Melanocyte of skin (primary cell): Measurements from ENCODE around the gene LRRC8A. TPM values are rescaled to one million over a fixed set of nuclear protein-coding genes. Genes with fewer than 3 reads are reported as not detected.

Source experiments
- total RNA-seq, 2 donors: library from RNA; depleted of rRNA; stranded (reverse); fragments of >200 nt; gene quantifications; 2 replicates each; pipeline ENCODE4 v1.2.3, GENCODE V29; 2012

Gene LRRC8A
- total RNA-seq = 10 to 100 TPM; 49.9 to 51.0 TPM

DNA sequence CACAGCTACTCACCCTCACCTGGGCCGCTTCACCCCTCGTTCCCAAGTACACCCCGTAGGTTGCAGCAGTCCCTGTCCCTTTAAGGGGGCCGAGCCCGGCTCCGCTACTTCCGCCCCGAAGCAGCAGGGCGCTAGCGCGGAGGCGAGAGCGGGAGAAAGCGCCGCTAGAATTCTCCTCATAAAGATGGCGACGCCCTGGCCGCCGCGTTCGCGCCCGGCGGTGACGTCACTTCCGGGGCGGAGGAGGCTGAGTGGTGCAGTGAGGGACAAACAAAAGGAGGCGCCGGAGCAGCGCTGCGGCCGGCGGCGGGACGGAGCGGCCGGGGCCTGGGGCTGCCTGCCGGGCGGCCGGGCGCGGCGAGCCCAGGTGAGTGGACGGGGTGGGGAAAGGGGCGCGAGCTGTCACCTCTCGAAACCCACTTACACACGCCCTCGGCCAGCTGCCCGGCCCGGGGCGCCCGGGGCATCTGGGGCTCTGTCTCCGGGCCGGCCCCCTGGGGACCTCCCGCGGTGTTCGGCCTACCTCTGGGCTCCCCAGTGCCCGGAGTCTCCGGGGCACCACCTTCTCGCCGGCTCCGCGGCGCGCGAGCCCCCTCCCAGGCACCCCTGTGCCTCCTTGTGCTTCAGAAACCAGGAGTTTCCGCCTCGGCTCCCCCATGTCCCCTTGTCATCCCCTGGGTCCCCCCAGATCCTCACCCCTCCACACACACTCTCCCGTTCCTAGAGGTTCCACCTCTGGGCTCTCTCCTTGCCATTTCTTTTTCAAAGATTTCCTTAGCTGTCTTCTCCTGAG is at the start of gene LRRC8A, which contains the start of gene KYAT1:
Gene LRRC8A (plus strand): TSS at position 250 of the 793 bp plus-strand sequence. CDS start 25,032 bp downstream, outside the sequence.
Gene KYAT1 (minus strand): TSS at position 67 of the 793 bp plus-strand sequence. CDS start 36,545 bp downstream, outside the sequence.

DNA sequence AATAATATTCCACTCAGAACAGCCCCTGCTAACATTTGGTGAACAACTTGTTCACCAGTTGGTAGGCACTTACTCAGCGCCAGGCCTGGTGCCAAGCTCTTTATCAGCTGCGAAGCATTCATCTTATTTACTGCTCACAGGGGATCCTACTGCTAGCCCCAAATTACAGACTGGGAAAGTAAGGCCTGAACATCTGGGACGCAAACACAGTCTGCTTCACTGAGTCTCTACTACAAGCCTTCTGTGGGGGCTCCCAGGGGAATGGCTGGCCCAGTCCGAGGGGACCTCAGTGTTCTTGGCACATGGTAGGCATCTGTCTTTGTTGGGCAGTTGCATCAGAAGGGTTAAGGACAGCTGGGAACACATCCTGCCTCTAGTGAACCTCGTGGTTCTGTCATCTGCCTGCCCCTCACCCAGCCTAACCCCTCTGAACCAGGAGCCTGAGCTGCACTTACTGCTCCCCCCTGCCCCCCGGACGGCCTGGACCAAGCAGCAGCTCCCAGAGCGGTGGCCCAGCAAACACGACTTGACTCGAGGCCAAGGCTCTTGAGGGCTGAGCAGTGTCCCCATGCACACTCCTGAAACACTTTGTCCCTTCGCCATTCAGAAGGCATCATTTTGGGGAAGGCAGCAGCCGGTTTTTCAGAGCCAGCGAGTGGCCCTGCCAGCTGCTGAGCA is 38.6 kb downstream of the LRRC8A start, which contains the start of gene PHYHD1:
Gene PHYHD1 (plus strand): TSS at position 602 of the 678 bp plus-strand sequence. CDS start 1,342 bp downstream, outside the sequence.

DNA sequence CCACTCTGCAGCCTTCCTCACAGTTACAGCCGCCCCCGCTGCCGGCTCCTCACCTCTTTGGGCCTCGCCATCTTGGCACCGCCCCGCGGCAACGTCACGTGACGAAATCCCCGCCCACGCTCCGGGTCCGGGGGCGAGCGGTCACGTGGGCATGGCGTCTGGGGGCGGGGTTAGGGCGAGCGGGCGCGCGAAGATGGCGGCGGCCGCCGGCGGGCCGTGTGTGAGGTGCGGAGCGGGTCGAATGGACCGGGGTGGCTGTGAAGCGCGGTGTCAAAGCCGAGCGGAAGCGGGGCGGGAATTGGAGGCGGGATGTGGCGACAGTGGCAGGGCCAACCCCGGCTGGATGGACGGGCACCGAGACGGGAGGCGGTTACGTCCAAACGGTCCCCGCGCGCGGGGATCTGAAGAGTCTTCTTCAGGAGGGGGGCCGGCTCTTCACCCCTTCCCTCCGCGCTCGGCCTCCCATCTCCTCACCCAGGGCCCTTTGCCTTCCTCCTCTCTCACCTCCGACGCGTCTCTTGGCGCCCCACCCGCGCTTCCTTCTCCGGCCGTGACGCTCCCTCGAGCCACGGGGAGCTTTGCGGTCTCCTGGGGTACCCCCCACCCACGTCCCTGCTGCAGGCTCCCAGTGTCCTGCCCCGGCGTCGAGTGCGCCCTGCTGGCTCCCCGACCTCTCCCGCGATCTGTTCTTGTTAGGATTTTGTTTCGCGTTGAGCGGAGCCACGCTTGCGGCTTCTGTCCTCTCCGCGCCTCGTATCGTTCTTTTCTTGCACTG is 65.8 kb downstream of the LRRC8A start, which contains the start of the genes DOLK and NUP188:
Gene DOLK (minus strand): TSS at position 77 of the 775 bp plus-strand sequence. CDS start 300 bp downstream, outside the sequence.
Gene NUP188 (plus strand): TSS at position 173 of the 775 bp plus-strand sequence. CDS start 21 bp downstream, at position 194.

Other genes with a start within 250 kb of the LRRC8A start
- gene DYNC2I2, start 225.3 kb upstream of the LRRC8A start, total RNA-seq = 100 to 1,000 TPM in 1 of 2 donors, 10 to 100 TPM in 1; 55.1 to 102 TPM
- 100 to 1,000 TPM; 220 to 385 TPM for gene SET, start 192.9 kb upstream of the LRRC8A start, total RNA-seq
- gene PKN3, start 179.6 kb upstream of the LRRC8A start, total RNA-seq = 10 to 100 TPM in 1 of 2 donors, 1 to 10 TPM in 1; 5.2 to 11.7 TPM
- gene ZDHHC12, start 158.0 kb upstream of the LRRC8A start, total RNA-seq = 10 to 100 TPM; 36.5 to 69.6 TPM
- 10 to 100 TPM; 14.0 to 19.3 TPM for gene ZER1, start 110.2 kb upstream of the LRRC8A start, total RNA-seq
- 10 to 100 TPM; 11.0 TPM for gene TBC1D13, start 94.9 kb upstream of the LRRC8A start, total RNA-seq
- gene ENDOG, start 63.6 kb upstream of the LRRC8A start, total RNA-seq = 10 to 100 TPM; 21.7 to 25.6 TPM
- gene SPOUT1, start 52.3 kb upstream of the LRRC8A start, total RNA-seq = 10 to 100 TPM; 15.8 to 23.0 TPM
- 10 to 100 TPM in 1 of 2 donors, 1 to 10 TPM in 1; 7.2 to 12.3 TPM for gene KYAT1, start 183 bp upstream of the LRRC8A start, total RNA-seq
- gene PHYHD1, start 38.8 kb downstream of the LRRC8A start, total RNA-seq = 1 to 10 TPM; 1.3 to 4.5 TPM
- gene DOLK, start 65.5 kb downstream of the LRRC8A start, total RNA-seq = 10 to 100 TPM; 34.1 to 37.3 TPM
- gene NUP188, start 65.6 kb downstream of the LRRC8A start, total RNA-seq = 10 to 100 TPM; 58.8 to 65.6 TPM
- 10 to 100 TPM; 28.3 to 33.0 TPM for gene SH3GLB2, start 146.2 kb downstream of the LRRC8A start, total RNA-seq
- 10 to 100 TPM; 15.5 to 19.3 TPM for gene MIGA2, start 154.5 kb downstream of the LRRC8A start, total RNA-seq
- gene DOLPP1, start 199.0 kb downstream of the LRRC8A start, total RNA-seq = 10 to 100 TPM in 1 of 2 donors, 1 to 10 TPM in 1; 10.0 to 10.3 TPM
- gene CRAT, start 228.7 kb downstream of the LRRC8A start, total RNA-seq = 10 to 100 TPM; 17.3 to 28.6 TPM
- gene PTPA, start 229.3 kb downstream of the LRRC8A start, total RNA-seq = 10 to 100 TPM; 72.6 to 82.6 TPM